K562 (cell line): ENCODE results near the gene CHL1.

Experiments
- EZH2 ChIP-seq: IDR thresholded peaks from 2 replicates; pipeline ENCODE4 v1.6.1; 2012; ENCODE audit warnings: low read depth, mild to moderate bottlenecking, inconsistent platforms, low read length, borderline replicate concordance
- SMAD3 ChIP-seq: fragments of 450-650 bp; formaldehyde crosslinking; conservative IDR thresholded peaks from 2 replicates; pipeline ENCODE4 v1.4.0; 2020; ENCODE audit warnings: mild to moderate bottlenecking
- SP2 ChIP-seq: IDR thresholded peaks from 2 replicates; pipeline ENCODE4 v1.6.1; 2011; ENCODE audit warnings: mild to moderate bottlenecking, low read depth, low read length, moderate library complexity; ENCODE audit not compliant: poor library complexity, severe bottlenecking; ENCODE audit errors: extremely low read depth

DNA sequence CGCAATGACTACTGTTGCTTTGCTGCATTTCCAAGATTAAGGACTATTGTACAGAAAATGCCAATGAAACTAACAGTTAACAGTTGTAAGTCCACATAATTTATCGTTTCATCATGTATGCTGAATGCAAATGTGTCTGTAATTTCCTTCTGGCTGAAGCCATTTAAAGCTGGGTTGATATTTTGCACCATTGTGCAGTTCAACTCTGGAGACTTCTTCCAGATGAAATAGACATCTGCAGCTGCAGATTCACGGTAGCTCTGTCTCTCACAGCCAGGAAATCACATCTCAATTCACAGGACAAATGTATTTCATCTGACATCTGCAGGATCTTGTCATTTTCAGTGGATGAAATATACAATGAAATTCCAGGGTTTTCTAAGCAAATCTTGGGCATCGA lies 145.4 kb downstream of the CHL1 start:
- TF ChIP-seq EZH2 (no peak), SP2 (no peak), SMAD3 (CRISPR knock-in tag) (no peak)
